GM21576 (cell line): Measurements from ENCODE around the gene TMOD2.

Experiments used
- ATAC-seq: cut with Tn5 transposase; IDR thresholded peaks from one replicate; pipeline ENCODE4 v1.9.1; 2021; ENCODE audit warnings: mild to moderate bottlenecking, moderate library complexity; ENCODE audit not compliant: unreplicated experiment

The TMOD2 gene

DNA sequence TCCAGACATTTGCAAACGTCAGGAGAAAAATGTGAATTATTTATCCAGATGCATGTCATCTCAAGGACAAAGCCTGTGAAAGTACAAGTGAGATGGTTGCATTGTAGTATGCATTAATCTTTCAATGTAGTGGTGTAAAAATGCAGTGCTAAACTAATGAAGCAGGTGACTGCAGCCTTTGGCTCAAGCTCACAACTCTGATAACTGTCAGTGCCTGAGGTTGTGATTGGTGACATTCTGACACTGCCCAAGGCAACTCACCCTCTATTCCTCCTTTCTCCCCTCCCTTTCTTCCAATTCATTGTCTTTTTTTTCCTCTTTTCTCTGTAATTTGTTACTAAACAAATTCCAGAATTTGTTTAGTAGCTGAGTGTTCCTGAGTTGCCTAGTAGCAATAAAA, 58.1 kb downstream of the TMOD2 start:
- no peak for ATAC-seq

- no peak for ATAC-seq
Observed at GRCh38 chr15:51812598-51812997, 61.2 kb downstream of the TMOD2 start.

- no peak for ATAC-seq
Observed at GRCh38 chr15:51814606-51815005, 63.2 kb downstream of the TMOD2 start.

GRCh38 chr15:51816611-51817010, 65.2 kb downstream of the TMOD2 start:
- ATAC-seq = no peak

GRCh38 chr15:51818150-51818549, 66.8 kb downstream of the TMOD2 start:
- no peak for ATAC-seq

DNA sequence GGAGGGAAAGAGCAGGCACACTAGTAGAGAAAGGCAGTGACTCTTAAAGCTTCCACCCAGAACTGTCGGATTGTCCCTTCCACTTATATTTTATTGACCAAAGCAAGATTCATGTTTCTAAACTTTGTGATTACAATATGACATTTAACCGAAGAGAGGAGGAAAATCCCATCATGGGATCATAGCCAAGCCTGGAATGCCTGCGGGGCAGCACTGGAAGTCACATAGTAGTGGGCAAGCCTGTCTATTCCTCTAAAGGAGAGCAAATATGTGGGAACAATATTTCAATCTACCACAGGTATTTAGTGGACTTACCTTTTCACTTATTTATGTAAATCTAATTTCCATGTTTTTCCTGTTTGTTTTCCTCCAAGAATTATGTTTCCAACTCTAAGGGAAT, 74.3 kb downstream of the TMOD2 start:
- no peak for ATAC-seq

- no peak for ATAC-seq
Observed at GRCh38 chr15:51828621-51829375, 77.4 kb downstream of the TMOD2 start.

DNA sequence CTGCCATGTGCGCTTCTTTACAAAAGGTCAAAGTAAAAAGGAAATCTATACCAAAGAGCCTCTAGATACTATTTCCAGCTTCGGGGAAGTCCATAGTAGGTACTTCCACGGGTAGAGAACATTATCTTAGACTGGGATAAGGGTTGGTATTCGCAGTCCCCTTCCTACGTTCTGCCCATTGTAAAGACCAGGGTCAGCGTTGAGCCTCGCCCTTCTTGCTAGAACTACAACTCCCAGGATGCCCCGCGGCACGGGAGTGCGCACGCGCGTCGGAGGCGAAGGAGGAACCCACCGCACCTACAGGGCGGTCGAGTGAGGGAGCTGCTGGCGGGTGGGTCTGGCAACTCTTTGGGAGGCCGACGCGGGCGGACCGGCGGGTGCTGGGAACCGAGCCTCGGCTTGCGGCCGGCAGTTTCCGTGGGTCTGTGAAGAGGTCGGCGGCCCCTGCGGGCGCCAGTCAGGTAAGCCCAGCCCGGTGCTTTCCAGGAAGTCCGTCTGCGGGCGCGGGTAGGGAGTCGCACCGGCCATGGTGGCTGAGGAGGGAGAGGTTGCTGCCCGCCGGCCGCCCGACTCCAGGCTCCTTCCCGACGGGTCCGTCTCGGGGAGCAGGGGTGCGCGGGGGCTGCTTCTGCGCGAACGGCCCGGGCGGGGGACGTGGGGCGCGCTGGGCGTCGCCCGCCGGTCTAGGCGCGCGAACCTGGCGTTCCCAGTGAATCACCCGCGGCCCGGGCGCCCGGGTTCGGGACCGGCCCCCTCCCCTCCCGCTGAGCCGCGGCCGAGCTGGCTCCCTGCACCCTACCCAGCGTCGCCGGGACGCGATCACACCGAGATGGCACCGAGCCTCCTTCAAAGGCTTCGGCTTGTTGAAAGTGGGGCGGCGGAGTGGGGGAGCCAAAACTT, 78.2 kb downstream of the TMOD2 start, which contains the start of gene TMOD3:
Gene TMOD3, plus strand, starts transcription at position 278 of the 900 bp plus-strand sequence. CDS start 33,232 bp downstream, outside the sequence.
- peak; percentile 86 for ATAC-seq

DNA sequence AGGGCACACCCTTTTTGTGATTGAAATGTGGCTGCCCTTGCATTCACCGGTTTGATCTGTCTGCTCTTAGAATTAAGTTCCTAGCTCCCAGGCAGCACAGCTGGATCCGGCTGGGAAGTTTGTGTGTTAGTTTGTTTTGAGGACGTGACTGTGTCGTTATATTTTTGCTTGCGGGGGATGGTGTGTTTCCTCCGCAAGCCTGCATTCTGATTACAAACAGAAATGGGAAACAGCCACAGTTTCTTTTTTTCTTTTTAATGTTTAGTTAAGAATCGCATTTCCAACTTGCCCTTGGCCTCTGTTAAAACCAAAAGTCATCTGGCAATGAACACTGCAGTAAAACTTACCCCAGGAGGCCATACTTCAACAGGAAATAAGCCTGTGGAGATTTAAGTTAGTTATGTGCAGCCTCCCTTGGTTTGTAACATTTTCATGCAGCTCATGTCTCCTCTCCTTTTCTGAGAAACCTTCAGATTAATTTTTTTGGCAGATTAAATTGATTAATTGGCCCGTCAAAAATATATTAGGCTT, 78.9 kb downstream of the TMOD2 start:
- peak; percentile 22 for ATAC-seq

DNA sequence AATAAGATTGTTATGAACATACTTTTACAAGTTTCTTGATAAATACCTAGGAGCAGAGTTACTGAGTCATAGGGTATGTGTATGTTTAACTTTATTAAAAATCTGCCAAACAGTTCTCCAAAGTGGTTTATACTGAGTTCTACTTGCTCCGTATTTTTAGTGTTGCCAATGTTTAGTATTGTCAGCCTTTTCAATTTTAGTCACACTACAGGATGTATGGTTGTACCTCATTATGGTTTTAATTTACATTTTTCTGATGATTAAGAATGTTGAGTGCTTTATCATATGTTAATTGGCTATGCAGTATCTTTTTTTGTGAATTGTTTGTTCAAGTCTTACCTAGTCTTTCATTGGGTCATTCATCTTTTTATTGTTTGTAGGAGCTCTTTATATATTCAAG, 82.4 kb downstream of the TMOD2 start:
- ATAC-seq = no peak

GRCh38 chr15:51837792-51838251, 86.4 kb downstream of the TMOD2 start:
- peak; percentile 69 for ATAC-seq

DNA sequence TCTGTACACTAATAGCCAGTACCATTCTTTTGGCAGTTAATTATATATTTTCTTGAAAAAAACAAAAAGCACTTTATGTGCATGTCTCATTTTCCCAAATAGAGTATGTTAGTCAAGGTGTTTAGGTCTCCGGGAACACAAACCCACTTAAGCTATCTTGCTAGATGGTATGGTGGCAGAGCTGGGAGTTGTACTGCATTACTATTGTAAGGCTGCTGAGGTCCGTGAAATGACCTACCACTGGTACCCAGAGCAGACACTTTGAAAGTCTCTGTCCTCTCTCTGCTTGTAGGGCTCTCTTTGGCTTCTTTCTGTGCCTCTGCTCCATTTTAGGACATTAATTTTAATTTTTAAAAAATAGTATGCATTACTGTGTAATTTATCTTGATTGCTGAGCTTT, 86.9 kb downstream of the TMOD2 start:
- no peak for ATAC-seq

DNA sequence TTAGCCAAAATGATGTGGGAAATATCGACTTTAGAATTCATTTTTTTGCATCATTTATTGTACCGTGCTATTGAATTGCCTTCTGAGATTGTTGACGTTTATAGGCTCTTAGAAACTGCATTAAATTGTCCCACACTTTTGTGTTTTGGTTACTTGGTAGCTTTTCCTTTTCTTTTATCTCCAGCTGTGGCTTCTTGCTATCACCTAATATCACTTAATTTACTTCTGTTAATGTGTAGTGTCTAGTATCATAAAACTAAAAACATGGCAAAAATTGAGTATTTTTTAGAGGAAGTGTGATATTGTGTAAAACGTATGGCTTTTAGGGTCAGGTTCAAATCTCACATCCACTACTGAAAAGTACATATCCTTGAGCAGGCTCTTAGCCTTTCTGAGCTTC, 89.3 kb downstream of the TMOD2 start:
- ATAC-seq = no peak

- ATAC-seq = no peak
Observed at GRCh38 chr15:51841406-51842040, 90.1 kb downstream of the TMOD2 start.

- ATAC-seq = no peak
Observed at GRCh38 chr15:51842265-51842664, 90.9 kb downstream of the TMOD2 start.

DNA sequence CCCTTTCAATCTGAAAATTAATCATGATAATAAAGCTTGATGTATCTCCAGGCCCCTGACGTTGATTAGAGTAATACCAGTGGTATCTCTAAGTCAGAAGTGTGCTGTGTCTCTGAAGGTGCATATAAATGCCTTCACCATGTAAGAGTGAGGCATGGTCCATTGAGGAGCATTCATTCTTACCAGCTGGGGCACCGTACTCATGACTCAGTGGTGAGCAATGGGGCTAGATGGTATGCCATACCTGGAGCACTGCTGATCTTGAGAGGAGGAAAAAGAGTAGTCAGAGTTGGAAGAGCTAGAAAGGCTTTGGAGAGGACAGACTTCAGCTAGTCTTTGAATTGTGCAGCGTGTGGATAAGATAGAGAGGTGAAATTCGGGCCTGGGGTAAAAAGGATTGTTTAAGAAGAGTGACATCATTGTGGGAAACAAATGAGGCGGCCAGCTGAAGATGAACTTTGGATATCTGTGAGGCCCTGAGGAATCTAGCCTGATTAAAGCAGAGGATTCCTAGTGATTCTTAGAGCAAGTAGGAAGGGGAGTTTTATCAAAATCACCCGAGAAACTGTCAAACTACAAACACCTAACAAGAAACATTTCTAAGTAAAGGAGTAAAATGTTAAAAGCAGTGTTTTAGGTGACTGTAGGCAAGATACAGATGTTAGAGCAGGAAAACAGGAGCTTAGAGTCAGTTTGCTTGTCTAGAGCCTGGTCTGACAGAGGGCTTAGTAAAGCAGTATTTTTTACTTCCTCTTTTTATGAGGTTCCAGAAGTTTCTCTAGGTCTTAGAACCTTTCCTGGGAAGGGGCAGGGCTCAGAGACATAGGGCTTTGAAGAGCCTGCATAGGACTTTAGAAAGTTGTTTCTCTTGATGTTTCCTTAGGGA, 91.7 kb downstream of the TMOD2 start:
- no peak for ATAC-seq

DNA sequence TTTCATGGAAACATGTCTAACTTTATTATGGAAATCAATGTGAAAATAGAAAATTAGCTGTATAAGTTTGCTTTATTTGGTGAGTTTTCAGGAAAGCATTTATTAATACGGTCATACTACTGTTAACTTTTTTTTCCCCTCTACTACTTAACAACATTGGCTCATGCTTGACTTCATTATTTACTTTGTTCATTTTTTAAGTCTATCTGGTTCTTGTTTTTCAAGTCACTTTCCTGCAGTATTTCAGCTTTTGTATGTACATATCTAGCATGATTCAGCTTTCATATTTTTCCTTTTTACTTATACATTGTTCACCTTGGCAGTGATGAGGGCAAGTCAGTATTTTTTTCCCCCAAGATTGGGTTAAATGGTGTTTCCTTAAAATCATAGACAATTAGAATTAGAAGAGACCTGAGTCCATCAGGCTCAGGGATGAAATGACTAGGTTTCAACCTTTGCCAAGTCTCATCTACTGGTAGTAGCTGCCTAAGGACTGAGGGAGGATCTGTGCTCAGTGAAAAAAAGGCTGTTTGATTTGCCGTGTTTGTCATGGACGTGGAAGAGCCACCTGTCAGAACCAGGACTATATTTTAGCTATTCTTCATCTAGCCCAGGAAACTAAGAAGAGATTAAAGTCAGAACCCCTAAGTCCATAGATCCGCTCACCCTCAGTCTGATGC, 93.5 kb downstream of the TMOD2 start:
- ATAC-seq = no peak

DNA sequence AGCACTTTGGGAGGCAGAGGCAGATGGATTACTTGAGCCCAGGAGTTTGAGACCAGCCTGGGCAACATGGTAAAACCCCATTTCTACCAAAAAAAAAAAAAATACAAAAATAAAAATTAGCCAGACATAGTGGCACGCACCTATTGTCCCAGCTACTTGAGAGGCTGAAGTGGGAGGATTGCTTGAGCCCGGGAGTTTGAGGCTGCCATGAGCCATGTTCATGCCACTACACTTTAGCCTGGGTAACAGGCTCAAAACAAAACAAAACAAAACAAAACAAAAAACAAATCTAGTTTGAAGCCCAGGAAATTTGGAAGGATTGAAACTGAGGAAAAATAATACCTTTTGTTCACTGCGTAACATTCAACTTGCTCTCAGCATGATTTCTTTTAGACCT, 94.7 kb downstream of the TMOD2 start:
- no peak for ATAC-seq

DNA sequence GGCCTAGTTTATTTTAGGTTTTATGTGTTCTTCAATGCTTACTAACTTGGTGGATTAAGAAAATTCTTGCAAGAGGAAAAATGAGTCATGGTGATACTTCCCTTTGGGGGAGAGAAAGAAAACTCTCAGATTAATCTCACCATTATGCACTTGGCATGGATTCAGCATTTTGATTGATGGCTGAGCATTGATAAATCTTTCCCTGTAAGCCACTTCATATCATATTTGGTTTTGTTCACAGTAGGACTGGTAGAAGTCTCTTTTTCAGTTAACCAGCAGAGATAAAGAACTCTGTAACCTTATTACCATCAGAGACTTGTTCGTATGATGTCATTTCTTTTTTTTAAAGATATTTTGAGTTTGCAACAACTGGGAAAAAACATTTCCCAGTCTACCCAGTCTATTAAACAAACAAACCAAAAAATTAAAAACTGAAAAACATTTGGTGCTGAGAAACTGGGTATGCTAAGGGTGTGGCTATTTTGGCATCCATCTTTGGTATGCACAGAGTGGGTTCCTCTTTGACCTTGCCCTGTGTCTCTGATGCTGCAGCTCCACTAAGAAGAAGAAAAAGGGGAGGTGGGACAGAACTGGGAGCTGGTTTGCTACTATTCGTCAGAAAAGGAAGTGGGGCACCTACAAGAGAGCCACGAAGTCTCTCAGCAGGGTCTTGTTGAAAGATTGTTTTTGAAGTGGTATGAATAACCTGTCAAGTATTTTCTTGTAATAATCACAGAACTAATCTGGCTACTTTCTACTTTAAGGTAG, 95.2 kb downstream of the TMOD2 start:
- ATAC-seq = no peak
